Body of pancreas (tissue), 4 donors: ENCODE data around the gene CREB3L1.

Source experiments
- CTCF ChIP-seq, 7 experiments: fragments of 450-650 bp in 4 of 7; fragments of 200-600 bp in 3 of 7; sonication (generic) in 3 of 7; IDR thresholded peaks; one replicate each; pipeline ENCODE4 v1.5.1; 2016 to 2019; ENCODE audit warnings: antibody characterized with exemption in 7 of 7
- POLR2A ChIP-seq, 3 donors: fragments of 450-650 bp; IDR thresholded peaks; one replicate each; pipeline ENCODE4 v1.6.1; 2016; ENCODE audit warnings: antibody characterized with exemption in 3 of 3, mild to moderate bottlenecking in 2 of 3

DNA sequence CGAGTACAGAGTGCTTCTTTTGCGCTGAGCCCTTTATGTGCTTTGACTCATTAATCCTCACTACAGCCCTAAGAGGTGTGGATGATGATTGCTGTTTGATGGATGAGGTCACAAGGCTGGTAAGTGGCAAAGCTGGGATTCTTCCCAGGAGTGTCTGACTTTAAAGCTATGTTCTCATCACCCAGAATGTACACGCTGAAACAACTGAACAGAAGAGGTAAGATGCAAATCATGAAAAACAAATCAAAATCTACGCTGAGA, 37.7 kb upstream of the CREB3L1 start:
- TF ChIP-seq CTCF (IDR thresholded peaks at IDR 0.05) = no peak
- TF ChIP-seq POLR2A (IDR thresholded peaks at IDR 0.05) = no peak
